NCI-H187 treated with DMSO at 0.1 percent for 48 hours (cell line): ENCODE results near the gene NHLH2.

Source experiments
- DNase-seq: peaks from one replicate; lab custom pipeline; 2025; lab: John Stamatoyannopoulos, UW

Gene NHLH2

DNA sequence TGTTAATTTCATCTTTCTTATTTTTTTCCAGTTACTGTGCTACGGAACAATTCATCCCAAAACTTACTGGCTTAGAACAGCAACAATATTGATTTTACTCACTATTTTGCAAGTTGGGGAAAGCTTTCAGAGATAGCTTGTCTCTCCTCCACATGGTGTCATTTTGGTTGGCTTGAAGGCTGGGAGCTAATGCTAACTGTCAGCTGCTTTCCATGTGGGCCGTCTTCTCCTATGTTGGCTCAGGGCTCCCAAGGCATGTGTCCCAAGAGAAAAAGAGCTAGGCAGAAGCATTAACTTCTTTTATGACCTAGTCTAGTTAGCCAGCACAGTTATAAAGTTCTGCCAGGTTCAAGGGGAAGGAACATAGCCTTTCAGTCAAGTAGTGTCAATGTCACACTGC is 38.5 kb downstream of the NHLH2 start:
- no peak for DNase-seq

DNA sequence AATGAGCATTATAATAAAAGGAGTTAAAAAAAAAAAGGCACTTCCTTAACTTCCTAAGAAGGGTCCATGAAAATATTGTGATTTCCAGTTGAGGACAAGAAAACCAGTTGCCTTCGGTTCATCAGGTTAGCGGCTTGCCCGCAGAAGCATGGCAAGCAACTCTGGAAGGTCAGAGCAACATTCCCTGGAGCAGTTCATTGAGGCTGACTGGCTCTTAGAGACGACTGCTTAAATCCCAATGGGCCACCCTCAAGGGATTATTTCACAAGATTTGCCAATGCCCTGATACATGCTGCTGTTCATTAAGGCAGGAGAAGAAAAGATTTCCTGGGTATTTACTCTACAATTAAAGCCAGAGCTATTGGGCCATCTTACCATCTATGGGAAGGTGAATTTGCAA is 43.4 kb downstream of the NHLH2 start:
- DNase-seq, result no peak

DNA sequence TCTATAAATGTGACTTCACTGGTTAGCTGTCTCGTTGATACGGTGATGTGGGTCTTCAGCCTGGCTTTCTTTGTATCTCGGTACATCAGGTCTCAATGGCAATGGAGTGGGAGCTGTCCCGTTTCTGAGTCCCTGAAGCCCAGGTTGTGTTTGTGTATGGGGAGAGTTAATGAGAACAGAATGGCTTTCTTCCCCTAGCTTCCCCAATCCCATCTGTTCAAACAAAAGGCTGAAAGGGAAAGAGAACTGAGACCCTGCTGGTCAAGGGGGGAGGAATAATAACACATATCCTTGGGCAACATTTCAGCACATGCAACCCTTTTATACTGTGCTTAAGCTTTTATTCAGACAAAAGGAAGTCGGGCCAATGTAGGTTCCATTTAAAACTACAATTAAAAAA is 44.0 kb downstream of the NHLH2 start:
- no peak for DNase-seq

DNA sequence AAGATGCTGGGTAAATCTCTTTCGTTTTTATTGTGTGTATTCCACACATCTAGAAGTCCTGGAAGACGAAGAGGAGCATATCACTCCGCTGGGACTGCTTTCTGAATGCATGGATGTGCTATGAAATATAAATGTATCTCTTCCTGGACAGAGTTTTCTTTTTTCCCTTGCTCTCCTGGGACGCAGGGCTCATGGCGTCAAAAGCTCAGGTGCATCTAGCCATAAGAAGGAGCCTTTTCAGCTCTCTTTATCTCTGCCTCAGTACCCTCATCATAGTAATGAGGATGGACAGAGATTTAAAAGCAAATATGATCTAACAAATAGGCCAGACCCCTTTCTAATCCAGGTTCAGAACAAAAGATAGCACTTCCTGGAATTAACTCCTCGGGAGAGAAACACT is 44.9 kb downstream of the NHLH2 start:
- no peak for DNase-seq

DNA sequence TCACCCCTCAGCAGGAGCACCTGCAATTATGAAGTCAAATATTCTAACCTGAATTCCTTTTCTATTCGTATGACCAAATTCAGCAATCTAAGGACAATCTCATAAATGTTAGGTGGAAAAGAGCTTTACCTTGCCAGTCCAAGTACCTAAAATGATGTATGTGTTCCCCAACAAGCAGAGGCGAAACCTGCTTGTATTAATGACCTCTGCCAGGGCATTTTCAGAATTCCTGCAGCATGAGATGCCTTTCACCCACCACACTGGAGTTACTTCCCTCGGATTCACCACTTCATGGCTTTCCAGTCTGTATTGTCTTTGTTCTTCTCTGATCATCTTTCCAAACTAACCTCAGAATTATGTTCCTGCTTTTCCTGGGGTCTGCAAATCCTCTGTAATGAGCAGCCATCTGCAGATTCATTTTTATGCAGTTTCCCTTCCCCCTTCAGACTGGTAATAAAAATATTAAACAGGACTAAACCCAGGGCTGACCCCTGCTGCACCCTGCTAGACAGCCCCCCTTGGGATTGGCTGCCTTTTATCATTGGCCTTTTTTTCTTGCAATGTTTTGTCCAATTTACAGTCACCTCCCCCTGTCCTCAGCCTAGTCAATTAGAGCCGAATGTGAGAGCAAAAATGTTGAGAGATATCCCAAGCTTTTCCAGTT is 45.8 kb downstream of the NHLH2 start:
- no peak for DNase-seq

DNA sequence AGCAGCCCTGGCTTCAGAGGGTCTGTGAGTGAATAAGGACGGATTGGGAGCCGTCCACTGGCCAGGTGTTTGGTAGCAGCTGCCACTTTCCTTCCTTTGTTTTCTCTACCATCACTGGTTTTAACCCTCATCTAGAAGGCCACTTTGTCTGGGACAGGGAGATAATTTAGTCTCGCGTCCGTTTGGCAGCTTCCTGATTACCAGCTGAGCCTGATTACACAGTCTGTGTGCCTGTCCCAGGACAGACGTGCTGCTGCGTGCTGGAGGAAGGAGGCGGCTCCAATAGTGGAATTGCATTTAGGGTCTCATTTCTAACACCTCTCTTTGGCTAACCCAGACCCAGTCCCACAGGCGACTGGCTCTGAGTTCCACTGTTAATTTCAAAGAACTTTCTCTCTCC is 47.8 kb downstream of the NHLH2 start:
- DNase-seq, result no peak

DNA sequence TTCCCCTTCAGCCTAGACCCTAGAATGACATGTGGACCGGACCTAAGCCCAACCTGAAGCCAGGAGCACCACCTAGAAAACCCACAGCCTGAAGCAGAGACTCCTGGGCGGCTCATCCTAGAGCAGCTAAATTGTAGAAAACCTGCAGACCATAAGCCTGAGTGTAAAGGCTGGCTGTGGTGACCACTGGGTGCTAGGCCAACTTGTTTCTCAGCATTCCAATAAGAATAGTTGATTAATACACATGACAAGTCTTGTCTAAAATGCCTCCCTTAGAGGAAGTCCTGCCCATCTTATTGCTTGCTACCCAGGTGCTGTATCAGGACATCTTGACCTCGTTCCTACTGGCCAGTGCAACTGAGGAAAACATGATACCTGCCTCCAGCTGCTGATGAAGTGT is 49.1 kb downstream of the NHLH2 start:
- DNase-seq, result no peak

DNA sequence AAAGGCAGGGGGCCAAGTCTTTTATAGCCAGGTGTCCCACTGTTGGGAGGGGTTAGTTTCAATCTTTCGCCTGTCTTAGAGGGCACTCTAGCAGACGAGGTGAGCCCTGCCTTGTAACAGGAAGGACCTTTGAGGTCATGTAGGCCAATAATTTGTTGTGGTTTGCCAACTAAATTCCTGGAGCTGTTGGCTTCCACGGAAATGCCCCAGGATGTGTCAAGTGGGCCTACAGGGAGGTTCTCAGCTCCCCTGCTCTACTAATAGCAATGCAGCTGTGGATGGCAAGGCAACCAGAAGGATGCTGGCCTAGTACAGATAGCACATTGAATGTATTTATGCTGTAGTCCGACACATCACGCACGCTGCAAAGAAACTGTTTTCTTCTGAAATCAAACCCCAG is 50.1 kb downstream of the NHLH2 start:
- no peak for DNase-seq

DNA sequence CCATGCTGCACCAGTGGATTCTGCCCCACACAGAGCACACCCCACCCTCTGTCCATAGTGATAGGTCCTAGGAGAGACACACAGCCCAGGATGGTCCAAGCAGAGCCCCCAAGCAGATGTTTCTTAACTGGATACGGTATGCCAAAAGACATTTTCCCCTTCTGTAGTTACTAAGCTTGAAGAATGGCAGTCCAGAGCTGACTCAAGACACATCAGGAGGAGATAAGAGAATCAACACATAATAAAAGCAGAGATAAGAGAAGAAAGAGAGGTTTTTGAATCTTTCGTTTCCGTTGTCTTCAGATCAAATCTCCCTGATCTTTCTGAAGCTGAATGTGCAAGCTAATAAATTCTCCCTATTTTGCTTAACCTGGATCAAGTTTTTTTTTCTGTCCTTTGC is 50.6 kb downstream of the NHLH2 start:
- DNase-seq, result no peak
